Central memory CD8-positive, alpha-beta T cell (primary cell): ENCODE measurements around the gene SHQ1.

Source experiments
- ATAC-seq: fragments of 150-1000 bp; cut with Tn5 transposase; replicated peaks from 2 replicates; pipeline ENCODE4 v1.10.0; 2022; ENCODE audit warnings: mild to moderate bottlenecking, moderate FRiP score, moderate number of reproducible peaks; ENCODE audit not compliant: poor library complexity, severe bottlenecking; ENCODE audit errors: extremely low read depth
- DNase-seq, 2 donors: peaks; one replicate each; pipeline ENCODE4 v3.0.0; 2021; ENCODE audit warnings: low spot score in 2 of 2
- H3K27ac Mint-ChIP-seq: one replicate; pipeline ENCODE4 v1.8.0; 2022; ENCODE audit warnings: low read depth, mild to moderate bottlenecking, moderate library complexity, mixed read lengths
- H3K27me3 Mint-ChIP-seq: one replicate; pipeline ENCODE4 v1.8.0; 2022; ENCODE audit warnings: mixed read lengths
- H3K36me3 Mint-ChIP-seq: one replicate; pipeline ENCODE4 v1.8.0; 2022; ENCODE audit warnings: mild to moderate bottlenecking, moderate library complexity, mixed read lengths; ENCODE audit not compliant: insufficient read depth
- H3K4me1 Mint-ChIP-seq: one replicate; pipeline ENCODE4 v1.8.0; 2022; ENCODE audit warnings: mixed read lengths
- H3K4me3 Mint-ChIP-seq: one replicate; pipeline ENCODE4 v1.8.0; 2022; ENCODE audit warnings: mild to moderate bottlenecking, moderate library complexity, mixed read lengths
- H3K9me3 Mint-ChIP-seq: one replicate; pipeline ENCODE4 v1.8.0; 2022; ENCODE audit warnings: mixed read lengths

Gene SHQ1

GRCh38 chr3:72847751-72848702 lies at the start of gene SHQ1:
TSS of gene SHQ1 (minus strand) at chr3:72848445. CDS start at chr3:72848340, 105 bp downstream.
- H3K4me1 Mint-ChIP-seq = peaks cover 41% of the 10 kb centered on the region

GRCh38 chr3:72897758-72898007 lies 49.4 kb upstream of the SHQ1 start:
- ATAC-seq (no peak), DNase-seq (no peak)
- Mint-ChIP-seq H3K4me3 (no peak overlapping the region), H3K9me3 (no peaks in the 10 kb centered on the region), H3K27me3 (peaks cover 49% of the 10 kb centered on the region), H3K36me3 (no peaks in the 10 kb centered on the region), H3K27ac (no peak overlapping the region), H3K4me1 (no peaks in the 10 kb centered on the region)

More at GRCh38 chr3:72847751-72848702, at the start of gene SHQ1:
- no peaks in the 10 kb centered on the region for H3K9me3 Mint-ChIP-seq
- ATAC-seq (peak; percentile 99), DNase-seq (peak; percentile 86 to 88)
- H3K36me3 Mint-ChIP-seq = peaks cover 10% of the 10 kb centered on the region
- H3K4me3 Mint-ChIP-seq = peak within 1 kb of the TSS; percentile 93
- H3K27ac Mint-ChIP-seq = peak within 1 kb of the TSS; percentile 85
- no peaks in the 10 kb centered on the region for H3K27me3 Mint-ChIP-seq

GRCh38 chr3:72896996-72897757 lies 48.9 kb upstream of the SHQ1 start:
- Mint-ChIP-seq H3K36me3 (no peaks in the 10 kb centered on the region), H3K4me1 (no peaks in the 10 kb centered on the region), H3K4me3 (no peak overlapping the region), H3K9me3 (no peaks in the 10 kb centered on the region), H3K27me3 (peaks cover 53% of the 10 kb centered on the region), H3K27ac (no peak overlapping the region)
- DNase-seq (no peak), ATAC-seq (no peak)

- Mint-ChIP-seq H3K27ac (no peak overlapping the region), H3K4me1 (no peaks in the 10 kb centered on the region), H3K4me3 (no peak overlapping the region), H3K9me3 (no peaks in the 10 kb centered on the region), H3K27me3 (peaks cover 66% of the 10 kb centered on the region), H3K36me3 (no peaks in the 10 kb centered on the region)
- ATAC-seq (no peak), DNase-seq (no peak)
Measured at GRCh38 chr3:72894976-72895552, 46.8 kb upstream of the SHQ1 start.

- DNase-seq (no peak), ATAC-seq (no peak)
- Mint-ChIP-seq H3K36me3 (no peaks in the 10 kb centered on the region), H3K4me3 (no peak overlapping the region), H3K4me1 (peaks cover under 1% of the 10 kb centered on the region), H3K27ac (no peak overlapping the region), H3K9me3 (no peaks in the 10 kb centered on the region), H3K27me3 (peaks cover 80% of the 10 kb centered on the region)
Measured at GRCh38 chr3:72892870-72893269, 44.6 kb upstream of the SHQ1 start.

GRCh38 chr3:72892081-72892775 lies 44.0 kb upstream of the SHQ1 start:
- H3K4me1 Mint-ChIP-seq = peaks cover 7% of the 10 kb centered on the region
- H3K4me3 Mint-ChIP-seq = no peak overlapping the region
- no peak for DNase-seq
- no peak overlapping the region for H3K27ac Mint-ChIP-seq
- no peaks in the 10 kb centered on the region for H3K36me3 Mint-ChIP-seq
- ATAC-seq = no peak
- H3K9me3 Mint-ChIP-seq = no peaks in the 10 kb centered on the region
- H3K27me3 Mint-ChIP-seq = peaks cover 83% of the 10 kb centered on the region

- Mint-ChIP-seq H3K27ac (no peak overlapping the region), H3K36me3 (no peaks in the 10 kb centered on the region), H3K4me1 (peaks cover 7% of the 10 kb centered on the region), H3K9me3 (no peaks in the 10 kb centered on the region), H3K4me3 (no peak overlapping the region), H3K27me3 (peaks cover 86% of the 10 kb centered on the region)
- no peak for ATAC-seq
- DNase-seq = no peak
Measured at GRCh38 chr3:72891053-72891855, 43.0 kb upstream of the SHQ1 start.

- Mint-ChIP-seq H3K27me3 (peaks cover 88% of the 10 kb centered on the region), H3K4me3 (no peak overlapping the region), H3K27ac (no peak overlapping the region), H3K9me3 (no peaks in the 10 kb centered on the region), H3K36me3 (no peaks in the 10 kb centered on the region), H3K4me1 (peaks cover 7% of the 10 kb centered on the region)
- ATAC-seq = no peak
- DNase-seq = no peak
Measured at GRCh38 chr3:72890166-72890925, 42.1 kb upstream of the SHQ1 start.

- no peak for ATAC-seq
- Mint-ChIP-seq H3K4me3 (no peak overlapping the region), H3K4me1 (peaks cover 7% of the 10 kb centered on the region), H3K27ac (no peak overlapping the region), H3K27me3 (peaks cover 89% of the 10 kb centered on the region), H3K9me3 (no peaks in the 10 kb centered on the region), H3K36me3 (no peaks in the 10 kb centered on the region)
- no peak for DNase-seq
Measured at GRCh38 chr3:72889310-72890165, 41.3 kb upstream of the SHQ1 start.

- H3K9me3 Mint-ChIP-seq = no peaks in the 10 kb centered on the region
- H3K4me1 Mint-ChIP-seq = peaks cover 7% of the 10 kb centered on the region
- no peak overlapping the region for H3K27ac Mint-ChIP-seq
- H3K27me3 Mint-ChIP-seq = peaks cover 92% of the 10 kb centered on the region
- DNase-seq (no peak), ATAC-seq (peak; percentile 29)
- H3K4me3 Mint-ChIP-seq = no peak overlapping the region
- no peaks in the 10 kb centered on the region for H3K36me3 Mint-ChIP-seq
Measured at GRCh38 chr3:72888546-72889309, 40.5 kb upstream of the SHQ1 start.
